ENCODE data around the gene ARPC5.

Gene ARPC5

DNA sequence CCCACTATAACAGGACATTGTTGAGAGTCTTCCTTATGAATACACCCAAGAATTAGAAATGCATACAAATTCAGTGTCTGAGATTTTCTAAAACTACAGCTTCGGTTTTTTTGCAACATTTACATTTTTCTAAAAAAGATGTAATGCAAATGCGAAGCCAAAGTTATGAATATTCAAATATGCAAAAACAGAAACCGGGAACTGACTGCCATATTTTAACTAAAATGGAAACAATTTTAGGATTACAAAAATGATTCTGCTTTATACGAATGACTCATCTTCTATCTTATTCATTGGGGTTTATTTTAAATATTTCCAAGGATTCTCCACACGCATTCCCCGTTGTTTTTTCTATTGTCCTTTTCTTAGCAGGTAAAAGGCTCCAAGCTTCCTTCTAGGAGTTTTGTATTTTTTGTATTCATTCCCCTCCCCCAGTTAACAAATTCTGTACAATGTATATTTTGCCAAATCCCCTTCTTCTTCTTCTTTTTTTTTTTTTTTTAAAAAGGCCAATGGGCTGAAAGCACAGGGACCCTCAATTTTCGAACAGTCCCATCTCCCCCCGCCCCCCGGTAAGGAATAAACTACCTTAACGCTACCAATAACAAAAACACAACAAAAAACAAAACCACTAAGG, 1.0 kb downstream of the ARPC5 start:
- H3K36me3 ChIP-seq (ENCODE audit: insufficient read depth, low read length): peaks cover 14% of the 10 kb centered on the region
- TF ChIP-seq, protein P1, sequence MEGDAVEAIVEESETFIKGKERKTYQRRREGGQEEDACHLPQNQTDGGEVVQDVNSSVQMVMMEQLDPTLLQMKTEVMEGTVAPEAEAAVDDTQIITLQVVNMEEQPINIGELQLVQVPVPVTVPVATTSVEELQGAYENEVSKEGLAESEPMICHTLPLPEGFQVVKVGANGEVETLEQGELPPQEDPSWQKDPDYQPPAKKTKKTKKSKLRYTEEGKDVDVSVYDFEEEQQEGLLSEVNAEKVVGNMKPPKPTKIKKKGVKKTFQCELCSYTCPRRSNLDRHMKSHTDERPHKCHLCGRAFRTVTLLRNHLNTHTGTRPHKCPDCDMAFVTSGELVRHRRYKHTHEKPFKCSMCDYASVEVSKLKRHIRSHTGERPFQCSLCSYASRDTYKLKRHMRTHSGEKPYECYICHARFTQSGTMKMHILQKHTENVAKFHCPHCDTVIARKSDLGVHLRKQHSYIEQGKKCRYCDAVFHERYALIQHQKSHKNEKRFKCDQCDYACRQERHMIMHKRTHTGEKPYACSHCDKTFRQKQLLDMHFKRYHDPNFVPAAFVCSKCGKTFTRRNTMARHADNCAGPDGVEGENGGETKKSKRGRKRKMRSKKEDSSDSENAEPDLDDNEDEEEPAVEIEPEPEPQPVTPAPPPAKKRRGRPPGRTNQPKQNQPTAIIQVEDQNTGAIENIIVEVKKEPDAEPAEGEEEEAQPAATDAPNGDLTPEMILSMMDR (conservative IDR thresholded peaks at IDR 0.05; ENCODE audit: low read length): no peak
- no peak for TF ChIP-seq EZH2phosphoT487 (IDR thresholded peaks at IDR 0.05; ENCODE audit: borderline replicate concordance)
- H3K27me3 ChIP-seq (ENCODE audit: insufficient read depth, low read length, poor library complexity, severe bottlenecking): peaks cover 8% of the 10 kb centered on the region
- peak overlapping the region; percentile 98 for H3K9ac ChIP-seq (ENCODE audit: low read depth, low read length, poor library complexity, severe bottlenecking)
- H3F3A ChIP-seq (ENCODE audit: low read depth): peaks cover 5% of the 10 kb centered on the region
- H4K20me1 ChIP-seq (ENCODE audit: insufficient read depth, low read length, poor library complexity, severe bottlenecking): peaks cover 45% of the 10 kb centered on the region
- peaks cover 47% of the 10 kb centered on the region for H3K4me1 ChIP-seq (ENCODE audit: insufficient read depth, low read length, poor library complexity, severe bottlenecking)
- 0 out of 2 replicates have a peak overlapping the region, but pooled peaks have one; percentile 58 for H2AFZ ChIP-seq (ENCODE audit: low read length)
- peak overlapping the region; percentile 80 for H3K4me2 ChIP-seq (ENCODE audit: low read depth, low read length, poor library complexity, severe bottlenecking)
- peaks cover 55% of the 10 kb centered on the region for H3K79me2 ChIP-seq (ENCODE audit: insufficient read depth, low read length)
- H3K4me3 ChIP-seq (ENCODE audit: low read length, poor library complexity, severe bottlenecking): peak overlapping the region; percentile 84
- H3K9me3 ChIP-seq (ENCODE audit: insufficient read depth, low read depth, low read length): no peaks in the 10 kb centered on the region
- no peaks in the 10 kb centered on the region for H3K9me2 ChIP-seq (replicated peaks; ENCODE audit: low read depth, low read length)

DNA sequence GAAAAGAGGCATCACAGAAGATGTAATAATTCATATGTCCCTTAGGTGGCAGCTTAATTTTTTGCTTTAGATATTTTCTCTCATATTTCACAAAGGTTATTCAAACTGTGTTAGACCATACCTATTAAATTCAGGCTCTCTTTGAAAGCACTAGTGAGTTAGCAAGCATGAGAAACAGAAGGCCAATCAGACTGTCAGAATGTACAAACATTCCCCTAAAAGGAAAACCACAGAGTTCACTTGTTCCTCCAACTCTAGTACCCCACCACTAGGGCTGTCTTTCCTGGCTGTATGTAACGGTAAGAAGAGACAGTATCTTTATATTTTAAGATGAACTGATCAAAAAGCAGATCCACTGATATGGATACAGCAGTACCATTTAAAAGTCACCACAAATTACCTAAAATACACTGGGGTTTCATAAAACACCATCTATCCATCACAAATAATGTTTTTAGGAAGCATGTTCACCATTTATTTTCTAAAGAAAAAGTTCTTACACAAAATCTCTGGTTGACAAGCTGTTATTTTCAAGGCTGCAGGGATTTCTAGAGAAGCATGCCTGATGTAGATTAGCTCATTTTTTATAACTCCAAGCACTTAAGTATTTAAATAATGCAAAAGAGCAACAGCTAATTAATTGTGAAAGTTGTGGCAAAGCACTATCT, 1.8 kb downstream of the ARPC5 start:
- peaks cover 5% of the 10 kb centered on the region for H3F3A ChIP-seq (ENCODE audit: low read depth)
- H4K20me1 ChIP-seq (ENCODE audit: insufficient read depth, low read length, poor library complexity, severe bottlenecking): peaks cover 50% of the 10 kb centered on the region
- peaks cover 8% of the 10 kb centered on the region for H3K27me3 ChIP-seq (ENCODE audit: insufficient read depth, low read length, poor library complexity, severe bottlenecking)
- H3K4me1 ChIP-seq (ENCODE audit: insufficient read depth, low read length, poor library complexity, severe bottlenecking): peaks cover 54% of the 10 kb centered on the region
- H3K9me3 ChIP-seq (ENCODE audit: insufficient read depth, low read depth, low read length): no peaks in the 10 kb centered on the region
- peaks cover 63% of the 10 kb centered on the region for H3K79me2 ChIP-seq (ENCODE audit: insufficient read depth, low read length)
- peak overlapping the region; percentile 98 for H3K9ac ChIP-seq (ENCODE audit: low read depth, low read length, poor library complexity, severe bottlenecking)
- peak overlapping the region; percentile 80 for H3K4me2 ChIP-seq (ENCODE audit: low read depth, low read length, poor library complexity, severe bottlenecking)
- H3K4me3 ChIP-seq (ENCODE audit: low read length, poor library complexity, severe bottlenecking): peak overlapping the region; percentile 84
- H2AFZ ChIP-seq (ENCODE audit: low read length): no peak overlapping the region
- no peak for TF ChIP-seq EZH2phosphoT487 (IDR thresholded peaks at IDR 0.05; ENCODE audit: borderline replicate concordance)
- TF ChIP-seq, protein P1 (conservative IDR thresholded peaks at IDR 0.05; ENCODE audit: low read length): peak; percentile 59
- peaks cover 22% of the 10 kb centered on the region for H3K36me3 ChIP-seq (ENCODE audit: insufficient read depth, low read length)
- H3K9me2 ChIP-seq (replicated peaks; ENCODE audit: low read depth, low read length): no peaks in the 10 kb centered on the region

DNA sequence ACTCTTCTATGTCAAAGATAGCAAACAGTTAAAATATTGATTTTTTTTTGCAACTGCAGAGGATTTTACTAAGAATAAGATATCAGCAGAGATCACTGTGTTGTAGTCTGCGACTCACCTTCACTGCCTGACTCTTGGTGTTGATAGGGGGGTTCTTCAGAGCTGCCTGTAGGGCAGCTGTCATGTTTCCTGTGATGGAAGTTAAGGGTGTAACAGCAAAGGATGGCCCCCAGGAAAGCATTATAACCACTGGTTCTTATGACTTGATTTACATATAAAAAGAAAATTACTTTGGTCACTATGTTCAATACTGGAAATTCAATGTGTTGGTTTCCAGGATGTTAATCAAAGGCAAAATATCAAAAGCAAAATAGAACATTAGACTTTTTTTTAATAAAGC, 2.6 kb downstream of the ARPC5 start:
- Histone ChIP-seq H4K20me1 (ENCODE audit: insufficient read depth, low read length, poor library complexity, severe bottlenecking) (peaks cover 56% of the 10 kb centered on the region), H3F3A (ENCODE audit: low read depth) (peaks cover 5% of the 10 kb centered on the region), H3K9me2 (replicated peaks; ENCODE audit: low read depth, low read length) (no peaks in the 10 kb centered on the region), H2AFZ (ENCODE audit: low read length) (no peak overlapping the region), H3K9me3 (ENCODE audit: insufficient read depth, low read depth, low read length) (no peaks in the 10 kb centered on the region), H3K27me3 (ENCODE audit: insufficient read depth, low read length, poor library complexity, severe bottlenecking) (peaks cover 8% of the 10 kb centered on the region), H3K79me2 (ENCODE audit: insufficient read depth, low read length) (peaks cover 71% of the 10 kb centered on the region), H3K4me2 (ENCODE audit: low read depth, low read length, poor library complexity, severe bottlenecking) (peak overlapping the region; percentile 80), H3K36me3 (ENCODE audit: insufficient read depth, low read length) (peaks cover 30% of the 10 kb centered on the region), H3K9ac (ENCODE audit: low read depth, low read length, poor library complexity, severe bottlenecking) (peak overlapping the region; percentile 98), H3K4me1 (ENCODE audit: insufficient read depth, low read length, poor library complexity, severe bottlenecking) (peaks cover 61% of the 10 kb centered on the region), H3K4me3 (ENCODE audit: low read length, poor library complexity, severe bottlenecking) (peak overlapping the region; percentile 84)
- TF ChIP-seq EZH2phosphoT487 (IDR thresholded peaks at IDR 0.05; ENCODE audit: borderline replicate concordance): no peak
- TF ChIP-seq, protein P1 (conservative IDR thresholded peaks at IDR 0.05; ENCODE audit: low read length): no peak
